DMS 273 (cell line): ENCODE data around the gene GPSM1.
A peak's percentile ranks its signal among the peaks of the same experiment; 100 is the strongest.

Experiments used
- DNase-seq: peaks from one replicate; lab custom pipeline; 2025; ENCODE audit not compliant: unreplicated experiment; lab: John Stamatoyannopoulos, UW

Gene GPSM1

DNA sequence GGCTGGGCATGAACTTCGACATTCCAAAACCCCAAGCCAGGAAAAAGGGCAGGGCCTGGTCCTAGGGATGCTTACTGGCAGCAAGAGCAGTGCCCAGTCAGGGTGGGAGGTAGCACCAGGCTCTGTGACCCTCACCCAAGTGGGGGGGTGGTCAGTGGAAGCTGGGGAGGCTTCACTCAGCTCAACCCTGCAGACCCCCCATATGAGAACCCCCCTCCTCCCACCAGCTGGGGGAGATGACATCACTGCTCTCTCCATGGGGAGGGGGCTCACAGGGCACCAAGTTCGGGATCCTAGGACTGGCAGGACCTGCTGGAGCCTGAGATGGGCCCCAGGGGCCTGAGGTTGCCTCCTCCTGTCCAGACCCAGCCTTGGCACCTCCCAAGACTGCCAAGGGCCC, 31.5 kb downstream of the GPSM1 start:
- no peak for DNase-seq

DNA sequence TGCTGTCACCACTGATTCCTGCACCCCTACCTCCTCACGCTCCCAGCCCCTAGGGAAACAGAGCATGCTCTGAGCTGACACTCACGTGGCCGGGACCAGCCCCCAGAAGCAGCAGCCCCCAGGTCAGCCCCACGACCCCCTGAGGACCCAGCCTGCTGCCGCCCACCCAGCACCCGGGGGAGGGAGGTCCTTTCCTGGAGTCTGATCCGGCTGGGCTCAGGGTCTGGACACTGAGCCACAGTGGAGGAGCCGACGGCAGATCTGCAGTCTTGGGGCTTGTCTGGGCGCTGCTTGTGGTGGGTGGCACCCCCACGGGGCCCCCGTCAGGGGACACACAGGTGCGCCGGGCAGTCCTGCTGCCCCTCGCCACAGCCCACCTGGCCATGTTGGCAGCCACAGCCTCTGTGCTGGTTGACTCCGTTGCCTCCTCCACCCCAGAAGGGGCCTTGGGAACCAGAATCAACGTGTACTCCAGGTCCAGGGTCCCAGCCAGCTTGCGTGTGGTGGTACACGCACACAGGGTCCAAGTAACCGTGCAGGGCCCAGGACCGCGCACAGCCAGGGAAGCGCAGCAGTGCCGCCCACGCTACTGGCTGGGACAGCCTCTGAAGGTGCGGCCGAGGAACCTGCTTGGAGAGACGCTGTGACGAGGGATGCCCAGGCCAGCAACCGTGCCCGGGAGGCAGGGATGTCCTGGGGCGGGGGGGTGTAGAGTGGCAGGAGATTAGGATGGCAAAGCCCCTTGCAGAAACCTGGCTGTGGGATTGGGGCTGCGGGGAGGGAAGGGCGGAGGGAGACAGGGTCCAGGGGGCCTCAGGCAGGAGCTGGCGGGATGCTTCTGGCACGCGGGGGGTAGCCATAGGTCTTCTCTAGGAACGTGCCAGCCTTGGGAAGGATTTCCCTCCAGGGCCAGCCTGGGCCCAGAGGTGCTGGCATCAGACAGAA, 32.7 kb downstream of the GPSM1 start:
- peak; percentile 43 for DNase-seq

DNA sequence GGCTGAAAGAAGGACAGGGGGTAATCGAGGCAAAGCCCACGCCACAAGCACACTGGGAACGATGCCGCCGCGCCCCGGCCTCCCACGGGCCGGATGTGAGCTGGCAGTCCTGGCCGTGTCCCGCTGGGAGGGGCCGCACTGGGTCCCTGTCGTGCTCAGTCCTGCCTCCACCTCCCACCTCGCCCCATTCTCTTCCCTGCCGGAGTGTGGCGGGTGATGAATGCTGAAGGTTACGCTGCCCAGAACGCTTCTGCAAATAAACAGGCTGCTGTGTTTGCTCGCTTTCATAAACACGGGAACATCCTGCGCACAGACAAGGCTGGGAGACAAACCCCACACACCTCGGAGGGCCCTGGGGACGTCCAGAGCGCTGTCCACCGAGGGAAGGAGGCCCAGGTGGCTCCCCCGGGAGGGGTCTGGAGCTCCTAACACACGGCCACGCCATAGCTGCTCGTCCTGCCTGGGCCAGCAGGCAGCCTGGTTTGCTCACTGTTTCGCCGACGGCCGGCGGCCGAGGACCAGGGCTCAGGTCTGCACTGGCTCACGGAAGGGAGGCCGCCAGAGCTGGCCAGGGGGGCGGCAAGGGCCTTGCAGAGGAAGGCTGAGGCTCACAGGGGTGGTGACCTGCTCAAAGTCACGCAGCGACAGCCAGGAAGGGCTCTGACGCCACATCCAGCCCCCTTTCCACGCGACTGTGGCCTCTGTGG, 33.9 kb downstream of the GPSM1 start:
- no peak for DNase-seq

DNA sequence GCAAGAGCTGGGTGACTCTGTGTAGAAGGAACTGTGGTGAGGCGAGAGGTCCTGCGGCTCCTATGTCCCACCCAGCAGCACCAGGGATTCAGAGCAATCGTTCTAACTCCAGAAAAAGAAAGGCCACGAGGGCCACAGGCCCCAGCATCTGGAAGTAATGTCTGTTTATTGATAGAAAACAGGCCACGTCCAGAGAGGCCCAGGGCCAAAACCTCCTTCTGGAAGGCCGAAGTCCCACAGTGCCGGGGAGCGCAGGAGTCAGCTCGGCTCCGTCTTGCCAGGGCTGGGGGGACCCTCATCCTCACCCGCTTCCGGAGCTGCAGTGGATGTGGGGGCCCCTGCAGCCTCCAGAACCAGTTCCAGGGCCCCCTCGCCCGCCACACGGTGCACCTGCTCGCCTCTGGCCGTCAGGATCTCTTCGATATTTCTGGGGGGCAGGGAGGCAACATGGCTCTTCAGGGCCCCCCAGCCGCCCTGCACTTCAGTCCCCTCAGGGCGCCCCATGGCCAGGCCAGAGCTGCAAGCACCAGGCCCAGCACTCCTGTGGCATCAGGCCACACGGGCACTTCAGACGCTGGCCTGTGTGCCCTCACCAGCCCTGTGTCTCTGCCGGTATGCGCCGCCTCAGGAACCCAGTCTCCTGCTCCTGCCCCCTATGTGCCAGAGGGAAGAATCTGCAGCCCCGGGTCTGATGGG, 34.6 kb downstream of the GPSM1 start:
- no peak for DNase-seq

DNA sequence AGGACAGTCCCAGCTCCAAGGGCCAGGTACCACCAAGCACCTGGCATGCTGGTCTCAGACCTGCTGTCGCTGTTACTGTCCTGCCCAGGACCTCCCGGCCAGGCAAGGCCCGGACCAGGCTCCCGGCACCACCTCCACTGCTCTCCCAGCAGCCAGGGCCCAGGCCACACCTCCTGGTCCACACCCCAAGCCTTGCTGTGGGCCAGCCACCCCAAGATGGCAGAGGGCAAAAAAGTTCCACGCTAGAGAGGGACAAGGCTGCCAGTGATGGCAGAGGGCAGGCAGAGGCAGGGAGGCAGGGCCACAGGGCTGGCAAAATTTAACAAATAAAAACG, 35.1 kb downstream of the GPSM1 start:
- DNase-seq, result no peak

DNA sequence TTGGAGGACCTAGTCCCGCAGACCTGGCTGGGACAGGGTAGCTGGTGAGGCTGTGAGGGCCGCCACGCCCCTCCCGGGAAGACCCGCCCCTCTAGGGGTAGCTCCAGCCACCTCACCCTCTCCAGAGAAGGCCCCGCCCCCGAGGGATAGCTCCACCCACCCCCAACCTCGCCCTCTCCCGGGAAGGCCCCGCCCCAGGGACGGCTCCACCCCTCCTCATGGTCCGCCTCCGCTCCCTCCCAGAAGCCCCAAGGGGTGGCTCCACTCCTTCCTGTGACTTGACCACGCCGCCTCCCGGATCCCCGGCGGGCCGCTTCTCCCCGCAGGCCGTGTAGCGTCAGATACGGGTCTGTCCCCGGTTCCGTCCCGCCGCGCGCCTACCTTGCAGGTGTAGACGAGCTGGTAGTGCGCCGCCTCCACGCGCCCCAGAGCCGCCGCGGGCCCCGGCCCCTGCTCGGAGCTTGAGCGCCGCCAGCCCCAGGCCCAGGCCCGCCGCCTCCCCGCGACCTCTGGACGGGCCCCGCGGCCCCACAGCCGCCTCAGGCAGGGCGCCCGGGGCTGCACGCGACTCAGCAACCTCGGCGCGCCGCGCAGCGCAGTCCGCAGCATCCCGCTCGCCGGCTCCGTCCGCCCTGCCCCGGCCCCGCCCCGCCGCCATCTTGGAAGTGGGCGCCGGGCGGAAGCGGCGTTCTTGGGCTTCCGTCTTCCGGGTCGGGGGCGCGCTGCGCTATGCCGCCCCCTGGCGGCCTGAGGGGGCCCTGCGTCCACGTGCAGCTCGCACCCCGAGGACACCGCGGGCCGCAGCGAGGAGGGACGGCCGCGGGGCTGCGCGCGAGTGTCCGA, 36.0 kb downstream of the GPSM1 start, which contains the start of gene DNLZ:
Gene DNLZ, minus strand, starts transcription at position 639 of the 843 bp plus-strand sequence. Its CDS starts 30 bp downstream, at position 609.
- peak; percentile 95 for DNase-seq

DNA sequence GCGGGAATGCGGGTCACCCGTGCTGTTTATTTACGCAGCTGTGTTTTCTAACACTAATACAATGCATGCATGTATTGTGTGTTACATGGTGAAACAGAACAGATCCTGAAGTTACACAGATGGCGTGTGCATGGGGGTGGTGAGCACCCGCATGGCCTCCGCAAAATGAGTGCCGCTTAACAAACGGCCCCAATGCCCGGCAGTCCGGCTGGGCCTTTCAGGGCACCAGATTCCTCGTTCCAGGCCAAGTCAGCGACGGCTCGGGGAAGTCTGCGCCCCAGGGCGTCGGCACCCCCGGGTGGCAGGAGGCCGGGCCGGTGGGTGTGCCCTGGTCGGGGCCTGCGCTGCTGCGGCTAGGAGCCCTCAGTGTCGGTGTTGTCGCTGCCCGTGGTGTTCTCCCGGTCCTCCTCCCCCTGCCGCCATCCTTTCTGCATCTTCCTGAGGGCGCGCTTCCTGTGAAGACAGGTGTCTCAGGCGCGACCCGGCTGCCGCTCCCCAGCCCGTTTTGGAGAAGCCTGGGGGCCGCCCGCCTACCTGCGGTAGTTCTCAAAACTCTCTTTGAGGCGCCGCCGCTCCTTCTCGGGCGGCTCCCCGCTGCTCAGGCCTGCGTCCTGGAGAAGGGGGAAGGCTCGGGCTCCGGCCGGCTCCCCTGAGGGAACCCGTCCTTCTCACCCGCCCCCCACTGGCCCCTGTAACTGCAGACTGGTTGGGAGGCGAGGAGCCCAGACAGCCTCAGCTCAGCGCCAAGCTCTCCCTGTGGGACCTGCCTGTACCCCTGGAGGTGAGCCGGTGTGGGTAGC, 36.8 kb downstream of the GPSM1 start:
- no peak for DNase-seq

DNA sequence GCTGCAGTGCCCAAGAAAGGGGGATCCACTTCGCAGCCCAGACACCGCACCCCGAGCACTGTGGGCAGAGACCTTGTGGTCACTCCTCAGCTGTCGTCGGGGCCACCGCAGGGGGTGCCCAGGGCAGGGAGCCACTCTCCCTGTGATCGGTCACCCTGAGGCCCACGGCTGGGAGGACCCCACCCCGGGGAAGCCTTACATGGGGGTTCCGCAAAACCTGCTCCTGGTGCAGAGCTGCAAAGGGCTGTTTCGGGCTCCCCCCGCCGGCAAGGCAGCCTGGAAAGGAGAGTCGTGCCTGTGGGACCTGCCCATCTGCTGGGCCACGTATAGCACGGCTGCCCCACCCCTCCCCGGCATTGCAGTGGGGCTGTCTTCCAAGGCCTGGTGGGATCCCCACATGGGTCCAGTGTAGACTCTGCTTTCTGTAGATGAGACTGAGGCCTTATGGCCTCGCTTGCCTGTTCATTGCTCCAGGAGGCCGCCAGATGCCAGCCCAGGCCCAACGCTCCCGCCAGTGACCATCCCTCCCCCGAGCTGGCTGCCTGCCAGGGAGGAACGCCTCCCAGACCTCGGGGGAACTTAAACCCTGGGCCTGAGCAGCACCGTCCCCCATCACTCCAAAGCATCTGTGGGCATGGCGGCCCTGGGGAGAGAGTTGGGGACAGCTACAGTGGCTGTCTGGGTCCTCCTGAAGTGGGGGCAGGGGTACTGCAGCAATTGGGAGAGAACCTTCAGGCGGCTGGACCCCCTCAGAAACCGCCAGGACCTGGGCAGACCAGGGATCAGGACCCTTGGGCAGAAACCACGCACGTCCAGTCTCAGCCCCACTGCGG, 37.8 kb downstream of the GPSM1 start:
- peak; percentile 94 for DNase-seq

DNA sequence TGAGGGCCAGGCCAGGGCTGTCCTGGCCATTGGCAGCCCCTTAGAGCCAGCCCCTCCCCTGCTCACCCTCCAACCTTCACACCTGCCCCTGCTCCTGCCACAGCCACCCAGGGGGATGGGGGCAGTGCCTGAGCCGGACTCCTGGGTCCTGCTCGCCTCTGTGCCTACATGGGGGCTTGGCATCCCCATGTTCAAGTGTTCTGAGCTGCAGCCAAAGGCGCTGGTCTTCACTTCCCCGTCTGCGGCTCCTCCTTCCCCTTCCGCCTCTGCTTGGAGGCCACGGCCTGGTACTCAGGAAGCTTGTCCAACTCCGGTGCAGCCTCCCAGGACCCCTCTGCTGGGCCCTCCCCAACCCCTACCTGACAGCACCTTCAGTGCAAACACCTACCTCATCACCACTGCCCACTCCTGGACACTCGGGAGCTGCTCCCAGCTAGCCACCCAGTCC, 38.5 kb downstream of the GPSM1 start:
- DNase-seq, result no peak

DNA sequence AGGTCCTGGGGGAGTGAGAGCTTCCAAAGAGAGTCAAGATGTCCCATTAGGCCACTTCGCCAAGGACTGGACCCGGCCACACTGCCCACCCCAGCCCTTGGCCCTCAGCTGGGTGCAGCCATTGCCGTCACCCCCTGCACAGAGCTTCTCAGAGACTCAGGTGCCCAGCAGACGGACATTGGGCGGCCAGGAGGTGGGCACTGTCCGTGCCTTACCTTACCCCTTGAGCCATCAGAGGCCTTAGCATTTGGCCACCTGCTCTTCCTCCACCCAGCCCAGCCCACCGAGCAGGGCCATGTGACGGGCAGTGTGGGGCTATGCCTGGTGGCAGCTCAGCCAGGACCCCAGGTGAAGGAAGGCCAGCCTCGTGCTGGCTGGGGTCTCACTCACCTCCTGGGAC, 39.5 kb downstream of the GPSM1 start:
- no peak for DNase-seq

DNA sequence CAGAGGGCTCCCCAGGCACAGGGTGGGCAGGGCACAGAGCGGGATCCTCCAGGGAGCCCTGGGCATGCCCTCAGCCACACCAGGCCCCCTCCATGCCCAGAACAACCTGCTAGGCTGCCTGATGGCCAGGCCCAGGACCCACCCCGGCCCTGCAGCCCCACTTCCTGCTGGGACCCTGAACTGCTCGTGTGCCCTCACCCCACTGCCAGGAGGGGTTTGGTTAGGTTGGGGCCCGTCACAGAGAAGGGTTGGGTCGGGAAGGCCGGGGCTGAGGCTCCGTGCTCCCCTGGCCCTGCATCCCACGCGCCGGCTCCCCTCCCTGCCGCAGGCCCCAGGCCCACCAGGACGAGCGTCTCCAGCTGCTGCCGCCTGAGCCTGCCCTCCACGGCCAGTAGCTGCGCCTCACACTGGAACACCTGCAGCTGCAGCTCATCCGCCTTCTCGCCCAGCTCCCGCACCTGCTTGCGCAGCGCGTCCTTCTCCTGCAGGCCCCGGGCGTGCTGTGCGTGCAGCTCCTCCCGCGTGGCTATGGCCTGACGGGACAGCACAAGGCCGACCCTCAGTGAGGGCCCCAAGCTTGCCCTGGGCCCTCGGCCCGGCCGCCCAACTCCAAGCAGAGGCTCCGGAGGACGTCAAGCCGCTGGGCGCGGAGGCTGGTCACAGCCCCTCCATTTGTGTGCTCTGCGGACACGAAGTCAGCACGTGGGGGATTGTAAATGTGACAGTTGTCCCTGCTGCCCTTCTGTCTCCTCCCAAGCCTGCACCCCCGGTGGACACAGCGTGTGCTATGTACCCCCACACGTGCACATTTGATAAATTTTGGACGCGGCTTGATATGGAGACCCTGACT, 40.2 kb downstream of the GPSM1 start:
- no peak for DNase-seq

DNA sequence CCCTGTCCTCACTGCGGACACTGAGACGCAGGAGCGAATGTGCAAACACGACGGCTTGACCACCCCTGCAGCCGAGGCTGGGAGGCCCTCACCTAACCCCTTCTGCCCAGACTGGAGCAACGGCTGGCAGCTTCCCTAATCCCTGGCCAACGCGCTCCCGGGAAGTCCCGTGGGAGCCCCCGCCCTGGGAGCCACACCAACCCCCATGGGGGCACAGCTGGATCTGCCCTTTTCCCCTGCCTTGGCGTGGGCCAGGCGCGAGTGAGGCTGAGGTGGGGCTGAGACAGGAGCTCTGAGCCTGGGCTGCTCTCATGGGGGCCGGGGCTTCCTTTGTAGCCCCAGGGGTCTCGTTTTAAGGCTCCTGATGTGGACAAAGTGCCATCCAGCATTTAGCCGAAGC, 40.9 kb downstream of the GPSM1 start:
- no peak for DNase-seq

DNA sequence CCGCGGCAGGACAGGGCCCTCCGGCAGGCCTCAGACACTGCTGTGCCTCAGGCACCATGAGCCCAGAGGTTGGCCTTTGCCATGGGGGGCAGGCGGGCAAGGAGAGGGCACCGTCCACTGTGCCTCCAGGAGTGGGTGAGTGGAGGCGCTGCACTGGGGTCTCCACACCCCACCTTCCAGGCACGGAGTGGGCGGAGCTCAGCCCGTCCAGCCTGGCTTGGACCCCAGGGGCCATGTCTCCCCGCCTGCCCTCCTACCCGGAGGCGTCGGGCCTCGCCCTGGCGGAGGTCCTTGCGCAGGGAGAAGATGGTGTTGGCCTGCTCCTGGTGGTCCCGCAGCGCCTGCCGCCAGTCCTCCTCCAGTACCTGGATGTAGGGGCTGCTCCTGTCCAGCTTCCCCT, 42.7 kb downstream of the GPSM1 start:
- no peak for DNase-seq

DNA sequence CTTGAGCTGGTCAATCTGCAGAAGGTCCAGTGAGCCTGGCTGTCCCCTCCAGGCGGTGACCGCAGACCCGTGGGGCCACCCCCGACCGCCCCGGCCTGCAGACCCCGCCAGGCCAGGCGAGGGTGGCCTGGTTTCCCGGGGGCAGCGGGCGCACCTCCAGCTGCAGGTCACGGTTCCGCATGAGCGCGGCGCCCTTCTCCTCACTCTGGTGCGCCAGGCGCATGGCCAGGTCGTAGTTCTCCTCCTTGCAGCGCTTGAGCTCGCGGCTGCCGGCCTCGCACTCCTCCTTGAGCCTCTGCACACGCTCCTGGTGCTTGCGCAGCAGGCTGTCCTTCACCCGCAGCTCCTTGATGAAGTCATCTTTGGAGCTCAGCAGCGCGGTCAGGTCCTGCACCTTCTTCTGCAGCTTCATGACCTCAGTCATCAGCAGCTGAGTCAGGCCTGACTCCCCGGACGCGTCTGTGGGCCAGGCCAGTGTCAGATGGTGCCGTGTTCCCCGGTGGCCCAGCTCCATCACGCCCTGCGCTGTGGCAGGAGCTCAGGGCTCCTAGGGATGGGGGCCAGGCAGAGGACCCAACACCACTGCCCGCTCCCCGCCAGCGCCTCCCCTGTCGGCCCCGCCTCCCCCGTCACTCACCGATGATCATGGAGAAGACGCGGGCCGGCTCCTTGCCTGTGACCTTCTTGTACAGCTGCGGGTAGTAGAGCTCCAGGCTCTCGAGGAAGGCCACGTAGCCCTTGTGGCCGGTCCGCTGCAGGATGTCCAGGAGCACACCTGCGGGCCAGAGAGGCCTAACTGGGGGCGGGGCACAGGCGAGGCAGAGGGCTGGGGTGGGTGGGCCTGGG, 43.6 kb downstream of the GPSM1 start:
- no peak for DNase-seq

DNA sequence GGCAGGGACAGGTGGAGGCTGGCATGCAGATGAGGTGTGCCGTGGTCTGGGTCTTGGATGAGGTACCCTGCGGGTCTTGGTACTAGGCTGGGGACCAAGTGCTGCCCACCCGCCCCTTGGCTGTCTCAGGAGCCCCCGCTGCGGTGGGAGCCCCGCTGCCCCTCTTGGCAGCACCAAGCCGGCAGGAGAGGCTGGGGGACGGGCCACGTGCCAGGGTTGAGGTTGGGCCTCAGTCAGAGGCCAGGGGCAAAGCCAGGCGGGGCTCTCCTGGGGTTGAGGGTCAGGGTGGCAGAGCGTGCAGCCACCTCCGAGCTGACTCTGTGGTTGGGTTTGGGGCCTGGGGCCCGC, 44.2 kb downstream of the GPSM1 start:
- DNase-seq, result no peak

DNA sequence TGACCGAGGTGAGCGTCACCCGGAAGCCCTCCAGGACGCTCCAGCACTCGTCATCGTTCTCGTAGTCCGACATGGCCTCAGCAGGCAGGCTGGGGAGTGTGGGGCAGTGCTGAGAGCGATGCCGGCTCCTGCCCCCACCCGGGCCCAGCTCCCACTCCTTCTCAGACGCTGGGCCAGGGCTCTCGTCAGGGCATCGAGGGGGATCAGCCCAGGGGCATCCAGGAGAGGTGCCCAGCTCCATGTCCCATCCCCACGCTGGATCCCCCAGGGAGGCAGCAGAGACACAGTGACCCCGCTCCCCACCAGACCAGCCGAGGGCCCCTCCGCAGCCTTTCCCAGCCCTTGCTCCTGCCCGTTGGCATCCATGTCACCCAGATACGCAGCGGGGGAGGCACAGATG, 44.7 kb downstream of the GPSM1 start:
- no peak for DNase-seq

DNA sequence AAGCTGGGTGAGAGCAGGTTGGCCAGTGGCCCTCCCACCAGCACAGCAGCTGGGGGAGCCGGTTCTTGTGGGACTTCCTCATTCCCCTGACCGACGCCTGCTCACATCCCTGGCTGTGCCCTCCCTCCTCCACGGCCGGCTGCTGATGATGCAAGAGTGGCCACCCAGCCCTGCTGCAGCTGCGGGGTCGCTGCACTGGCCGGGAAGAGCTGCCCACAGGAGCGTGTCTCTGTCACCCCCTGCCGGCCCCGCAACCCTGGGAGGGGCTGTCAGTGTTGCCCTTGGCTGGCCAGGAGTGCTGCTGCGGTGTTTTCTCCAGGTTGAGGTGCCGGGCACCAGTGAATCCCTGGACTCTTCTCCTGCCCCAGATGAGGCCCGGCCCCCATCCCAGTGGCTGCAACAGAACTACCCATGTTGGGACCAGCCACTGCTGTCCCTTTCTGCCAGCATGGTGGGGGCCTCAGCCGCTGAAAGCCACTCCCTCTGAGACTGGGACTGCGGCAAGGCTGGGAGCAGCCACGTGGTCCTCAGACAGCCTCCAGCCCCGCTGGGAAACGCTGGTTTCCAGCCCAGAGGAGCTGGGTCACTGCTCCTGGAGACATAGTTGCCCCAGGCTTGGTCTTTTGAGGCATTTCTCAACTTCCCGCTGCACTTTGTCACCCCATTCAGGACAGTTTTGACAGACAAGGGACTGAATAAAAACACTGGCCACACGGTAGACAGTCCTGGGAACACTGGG, 45.4 kb downstream of the GPSM1 start:
- DNase-seq, result peak; percentile 85
